ENCODE data around the gene FADS1. TPM values are rescaled to one million over a fixed set of nuclear protein-coding genes. Genes with fewer than 3 reads are reported as not detected.

FADS1 gene
- total RNA-seq, 1 experiment from 2014 or later: 186 TPM

DNA sequence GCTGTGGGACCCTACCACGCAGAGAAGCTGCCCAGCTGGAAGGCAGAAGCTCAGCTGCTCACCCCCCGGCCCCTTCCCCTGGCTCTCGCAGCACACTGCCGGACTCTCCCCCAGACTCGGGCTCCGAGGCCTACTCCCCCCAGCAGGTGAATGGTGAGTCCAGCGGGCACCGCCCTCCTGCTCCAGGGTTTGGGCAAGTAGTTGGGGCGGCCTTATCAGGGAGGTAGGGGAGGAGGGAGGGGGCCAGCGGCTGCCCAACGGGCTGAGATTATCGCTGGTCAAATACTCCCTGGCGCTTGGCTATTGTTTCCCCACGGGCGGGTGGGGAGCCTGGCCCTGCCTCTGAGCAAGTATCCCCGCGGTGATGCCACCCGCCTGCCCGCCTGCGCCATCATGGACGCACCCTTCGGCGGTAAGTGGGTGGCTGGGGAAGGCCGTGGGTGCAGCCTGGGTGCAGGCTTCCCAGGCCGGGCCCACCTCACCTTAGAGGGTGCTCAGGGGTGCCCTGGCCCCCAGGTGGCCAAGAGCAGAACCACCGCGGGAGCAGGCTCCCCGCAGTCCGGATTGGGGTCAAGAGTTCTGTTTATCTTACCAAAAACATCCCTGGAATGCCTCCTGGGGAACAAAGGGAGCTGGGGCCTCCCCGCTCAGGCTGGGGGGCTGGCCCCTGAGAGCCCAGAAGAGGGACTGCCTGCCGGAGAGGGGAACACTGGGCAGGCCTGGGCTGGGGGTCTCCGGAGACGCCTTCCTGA lies 47.5 kb downstream of the FADS1 start:
- DNase-seq (ENCODE audit: low read depth, low spot score) (no peak), ATAC-seq (no peak)
- H3K36me3 ChIP-seq (ENCODE audit: control insufficient read depth, insufficient read depth, low read length): no peaks in the 10 kb centered on the region
- ChIA-PET CTCF (no interaction called here), POLR2A (no interaction called here)
- in situ Hi-C loops (cut with HindIII; ENCODE audit: low pct_unique_long_range_greater_than_20kb, low sequenced_read_pairs) (no loop called here), intact Hi-C loops (cut with micrococcal nuclease; ENCODE audit: unreplicated experiment) (no loop called here)
- no peak overlapping the region for H3K4me3 ChIP-seq (ENCODE audit: low read depth in 2 of 2, low read length in 2 of 2)
- H3K4me1 ChIP-seq (ENCODE audit: control insufficient read depth, insufficient read depth, low read length): peaks cover 10% of the 10 kb centered on the region
- no peak overlapping the region for H3K27ac ChIP-seq (ENCODE audit: low read length)
- no TSS peak for BruUV-seq (replicated peaks)
- no peaks in the 10 kb centered on the region for H3K27me3 ChIP-seq (ENCODE audit: control insufficient read depth, insufficient read depth, low read length)
- TF ChIP-seq, protein P1, sequence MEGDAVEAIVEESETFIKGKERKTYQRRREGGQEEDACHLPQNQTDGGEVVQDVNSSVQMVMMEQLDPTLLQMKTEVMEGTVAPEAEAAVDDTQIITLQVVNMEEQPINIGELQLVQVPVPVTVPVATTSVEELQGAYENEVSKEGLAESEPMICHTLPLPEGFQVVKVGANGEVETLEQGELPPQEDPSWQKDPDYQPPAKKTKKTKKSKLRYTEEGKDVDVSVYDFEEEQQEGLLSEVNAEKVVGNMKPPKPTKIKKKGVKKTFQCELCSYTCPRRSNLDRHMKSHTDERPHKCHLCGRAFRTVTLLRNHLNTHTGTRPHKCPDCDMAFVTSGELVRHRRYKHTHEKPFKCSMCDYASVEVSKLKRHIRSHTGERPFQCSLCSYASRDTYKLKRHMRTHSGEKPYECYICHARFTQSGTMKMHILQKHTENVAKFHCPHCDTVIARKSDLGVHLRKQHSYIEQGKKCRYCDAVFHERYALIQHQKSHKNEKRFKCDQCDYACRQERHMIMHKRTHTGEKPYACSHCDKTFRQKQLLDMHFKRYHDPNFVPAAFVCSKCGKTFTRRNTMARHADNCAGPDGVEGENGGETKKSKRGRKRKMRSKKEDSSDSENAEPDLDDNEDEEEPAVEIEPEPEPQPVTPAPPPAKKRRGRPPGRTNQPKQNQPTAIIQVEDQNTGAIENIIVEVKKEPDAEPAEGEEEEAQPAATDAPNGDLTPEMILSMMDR (IDR thresholded peaks at IDR 0.05): no peak
- TF ChIP-seq TCF7L2 (IDR thresholded peaks at IDR 0.05; ENCODE audit: low read depth, low read length): no peak
- TF ChIP-seq POLR2AphosphoS5 (IDR thresholded peaks at IDR 0.05; ENCODE audit: low read depth, low read length): no peak
- TF ChIP-seq, protein P2, sequence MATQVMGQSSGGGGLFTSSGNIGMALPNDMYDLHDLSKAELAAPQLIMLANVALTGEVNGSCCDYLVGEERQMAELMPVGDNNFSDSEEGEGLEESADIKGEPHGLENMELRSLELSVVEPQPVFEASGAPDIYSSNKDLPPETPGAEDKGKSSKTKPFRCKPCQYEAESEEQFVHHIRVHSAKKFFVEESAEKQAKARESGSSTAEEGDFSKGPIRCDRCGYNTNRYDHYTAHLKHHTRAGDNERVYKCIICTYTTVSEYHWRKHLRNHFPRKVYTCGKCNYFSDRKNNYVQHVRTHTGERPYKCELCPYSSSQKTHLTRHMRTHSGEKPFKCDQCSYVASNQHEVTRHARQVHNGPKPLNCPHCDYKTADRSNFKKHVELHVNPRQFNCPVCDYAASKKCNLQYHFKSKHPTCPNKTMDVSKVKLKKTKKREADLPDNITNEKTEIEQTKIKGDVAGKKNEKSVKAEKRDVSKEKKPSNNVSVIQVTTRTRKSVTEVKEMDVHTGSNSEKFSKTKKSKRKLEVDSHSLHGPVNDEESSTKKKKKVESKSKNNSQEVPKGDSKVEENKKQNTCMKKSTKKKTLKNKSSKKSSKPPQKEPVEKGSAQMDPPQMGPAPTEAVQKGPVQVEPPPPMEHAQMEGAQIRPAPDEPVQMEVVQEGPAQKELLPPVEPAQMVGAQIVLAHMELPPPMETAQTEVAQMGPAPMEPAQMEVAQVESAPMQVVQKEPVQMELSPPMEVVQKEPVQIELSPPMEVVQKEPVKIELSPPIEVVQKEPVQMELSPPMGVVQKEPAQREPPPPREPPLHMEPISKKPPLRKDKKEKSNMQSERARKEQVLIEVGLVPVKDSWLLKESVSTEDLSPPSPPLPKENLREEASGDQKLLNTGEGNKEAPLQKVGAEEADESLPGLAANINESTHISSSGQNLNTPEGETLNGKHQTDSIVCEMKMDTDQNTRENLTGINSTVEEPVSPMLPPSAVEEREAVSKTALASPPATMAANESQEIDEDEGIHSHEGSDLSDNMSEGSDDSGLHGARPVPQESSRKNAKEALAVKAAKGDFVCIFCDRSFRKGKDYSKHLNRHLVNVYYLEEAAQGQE (IDR thresholded peaks at IDR 0.05; ENCODE audit: insufficient read depth in 1 of 2, low read depth in 2 of 2, low read length in 1 of 2): no peak
- TF ChIP-seq SIN3A (IDR thresholded peaks at IDR 0.05; ENCODE audit: borderline replicate concordance, insufficient read depth, low read depth, low read length): no peak
- no peaks in the 10 kb centered on the region for H3K9me3 ChIP-seq (ENCODE audit: control insufficient read depth, insufficient read depth, low read depth, low read length)

DNA sequence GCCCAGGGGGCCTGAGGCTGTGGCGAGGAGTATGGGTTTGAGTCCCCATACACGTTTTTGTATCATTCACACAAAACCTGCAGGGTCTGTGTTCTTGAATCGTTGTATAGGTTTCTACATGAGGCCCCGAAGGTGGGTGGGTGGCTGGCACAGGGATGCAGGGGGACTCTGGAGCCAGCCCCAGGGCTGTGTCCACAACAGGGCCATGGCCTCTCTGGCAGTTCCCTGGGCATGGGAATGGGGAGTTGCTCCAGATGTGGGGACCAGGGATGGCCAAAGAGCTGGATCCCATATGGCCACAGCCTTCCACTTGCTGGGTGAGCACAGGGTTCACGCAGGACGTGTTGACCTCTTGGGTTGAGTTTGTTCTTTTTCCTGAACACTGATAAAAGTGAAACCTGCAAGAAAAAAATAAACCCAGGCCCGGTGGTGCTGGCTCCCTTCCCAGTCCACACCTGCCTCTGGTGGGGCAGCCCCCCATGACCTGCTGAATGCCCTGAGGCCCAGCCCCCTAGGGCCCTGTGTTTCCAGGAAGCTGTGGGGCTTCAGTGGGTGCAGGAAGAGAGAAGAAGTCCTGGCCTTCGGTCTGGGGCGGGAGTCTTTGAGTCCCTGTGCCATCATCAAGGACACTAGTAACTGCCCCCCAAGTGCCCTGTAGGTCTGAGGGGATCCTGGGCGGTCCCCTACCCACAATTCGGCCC lies 48.3 kb downstream of the FADS1 start:
- H3K4me1 ChIP-seq (ENCODE audit: control insufficient read depth, insufficient read depth, low read length): peaks cover 10% of the 10 kb centered on the region
- no peak overlapping the region for H3K4me3 ChIP-seq (ENCODE audit: low read depth in 2 of 2, low read length in 2 of 2)
- in situ Hi-C loops (cut with HindIII; ENCODE audit: low pct_unique_long_range_greater_than_20kb, low sequenced_read_pairs) (no loop called here), intact Hi-C loops (cut with micrococcal nuclease; ENCODE audit: unreplicated experiment) (no loop called here)
- CTCF ChIA-PET: no interaction called here
- no peaks in the 10 kb centered on the region for H3K36me3 ChIP-seq (ENCODE audit: control insufficient read depth, insufficient read depth, low read length)
- POLR2A ChIA-PET: no interaction called here
- ATAC-seq (no peak), DNase-seq (ENCODE audit: low read depth, low spot score) (no peak)
- TF ChIP-seq, protein P2 (IDR thresholded peaks at IDR 0.05; ENCODE audit: insufficient read depth in 1 of 2, low read depth in 2 of 2, low read length in 1 of 2): no peak
- no peak for TF ChIP-seq POLR2AphosphoS5 (IDR thresholded peaks at IDR 0.05; ENCODE audit: low read depth, low read length)
- TF ChIP-seq TCF7L2 (IDR thresholded peaks at IDR 0.05; ENCODE audit: low read depth, low read length): no peak
- TF ChIP-seq SIN3A (IDR thresholded peaks at IDR 0.05; ENCODE audit: borderline replicate concordance, insufficient read depth, low read depth, low read length): no peak
- TF ChIP-seq, protein P1 (IDR thresholded peaks at IDR 0.05): no peak
- H3K27ac ChIP-seq (ENCODE audit: low read length): no peak overlapping the region
- no peaks in the 10 kb centered on the region for H3K9me3 ChIP-seq (ENCODE audit: control insufficient read depth, insufficient read depth, low read depth, low read length)
- H3K27me3 ChIP-seq (ENCODE audit: control insufficient read depth, insufficient read depth, low read length): no peaks in the 10 kb centered on the region
- no TSS peak for BruUV-seq (replicated peaks)
